Activated T-cell treated with anti-CD3 and anti-CD28 coated beads, Interleukin-2, amount 50 U/mL, for 1 hour (primary cell): ENCODE data around the gene BPIFB2.
"Not testable (repeated sequence)": the region's sequence is repeated elsewhere in the genome, so short reads cannot be mapped to it uniquely, and the experiment has no call there.

Source experiments
- DNase-seq: peaks from one replicate; pipeline ENCODE4 v3.0.0-alpha.2; 2020

BPIFB2 gene, protein sequence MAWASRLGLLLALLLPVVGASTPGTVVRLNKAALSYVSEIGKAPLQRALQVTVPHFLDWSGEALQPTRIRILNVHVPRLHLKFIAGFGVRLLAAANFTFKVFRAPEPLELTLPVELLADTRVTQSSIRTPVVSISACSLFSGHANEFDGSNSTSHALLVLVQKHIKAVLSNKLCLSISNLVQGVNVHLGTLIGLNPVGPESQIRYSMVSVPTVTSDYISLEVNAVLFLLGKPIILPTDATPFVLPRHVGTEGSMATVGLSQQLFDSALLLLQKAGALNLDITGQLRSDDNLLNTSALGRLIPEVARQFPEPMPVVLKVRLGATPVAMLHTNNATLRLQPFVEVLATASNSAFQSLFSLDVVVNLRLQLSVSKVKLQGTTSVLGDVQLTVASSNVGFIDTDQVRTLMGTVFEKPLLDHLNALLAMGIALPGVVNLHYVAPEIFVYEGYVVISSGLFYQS

DNA sequence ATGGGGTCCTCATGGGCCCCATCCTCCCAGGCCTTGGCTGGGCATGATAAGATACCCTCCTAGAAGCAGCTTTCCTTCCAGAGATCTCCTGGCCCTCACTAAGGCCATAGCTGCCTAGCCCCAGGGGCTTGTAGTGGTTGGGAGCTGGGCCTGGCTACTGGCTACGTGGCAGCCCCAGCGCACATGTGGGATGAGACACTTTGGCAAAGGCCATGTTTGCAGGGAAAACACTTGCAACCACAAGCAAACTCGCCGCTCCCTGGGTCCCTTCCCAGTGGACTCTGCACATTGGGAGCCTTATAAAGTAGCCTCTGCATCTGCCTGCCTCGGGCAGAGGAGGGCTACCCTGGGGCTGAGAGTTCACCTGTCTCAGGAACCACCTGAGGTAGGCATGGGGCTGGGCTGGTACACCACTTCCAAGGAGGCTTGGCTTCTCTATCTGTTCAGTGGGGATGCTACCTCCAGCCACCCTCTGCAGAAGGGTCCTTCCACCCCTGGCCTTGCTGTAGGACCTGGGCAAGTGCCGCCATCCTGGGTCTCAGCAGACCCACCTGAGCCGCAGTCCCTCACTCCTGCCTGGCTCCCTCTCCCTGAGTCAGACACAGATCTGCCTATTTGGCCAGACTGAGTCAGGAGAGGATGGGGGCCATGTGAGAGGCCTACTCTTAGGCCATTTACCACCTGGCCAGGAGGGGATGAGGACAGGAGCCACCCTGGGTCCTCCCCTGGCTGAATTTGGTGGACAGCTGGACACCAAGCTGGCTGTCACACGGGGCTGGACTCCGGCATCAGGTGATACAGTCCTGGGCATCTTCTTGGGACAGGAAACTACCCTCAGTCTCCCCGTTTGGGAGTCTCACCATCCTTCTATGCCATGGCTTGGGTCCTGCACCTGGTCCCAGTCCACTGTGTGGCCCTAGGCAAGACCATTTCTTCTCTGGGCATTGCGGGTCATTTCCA, at the start of gene BPIFB2:
Gene BPIFB2, plus strand, starts transcription at position 329 of the 960 bp plus-strand sequence. CDS start 871 bp downstream, outside the sequence.
- no peak for DNase-seq

- DNase-seq: no peak
Measured at GRCh38 chr20:32958574-32958973, 48.9 kb upstream of the BPIFB2 start.

DNA sequence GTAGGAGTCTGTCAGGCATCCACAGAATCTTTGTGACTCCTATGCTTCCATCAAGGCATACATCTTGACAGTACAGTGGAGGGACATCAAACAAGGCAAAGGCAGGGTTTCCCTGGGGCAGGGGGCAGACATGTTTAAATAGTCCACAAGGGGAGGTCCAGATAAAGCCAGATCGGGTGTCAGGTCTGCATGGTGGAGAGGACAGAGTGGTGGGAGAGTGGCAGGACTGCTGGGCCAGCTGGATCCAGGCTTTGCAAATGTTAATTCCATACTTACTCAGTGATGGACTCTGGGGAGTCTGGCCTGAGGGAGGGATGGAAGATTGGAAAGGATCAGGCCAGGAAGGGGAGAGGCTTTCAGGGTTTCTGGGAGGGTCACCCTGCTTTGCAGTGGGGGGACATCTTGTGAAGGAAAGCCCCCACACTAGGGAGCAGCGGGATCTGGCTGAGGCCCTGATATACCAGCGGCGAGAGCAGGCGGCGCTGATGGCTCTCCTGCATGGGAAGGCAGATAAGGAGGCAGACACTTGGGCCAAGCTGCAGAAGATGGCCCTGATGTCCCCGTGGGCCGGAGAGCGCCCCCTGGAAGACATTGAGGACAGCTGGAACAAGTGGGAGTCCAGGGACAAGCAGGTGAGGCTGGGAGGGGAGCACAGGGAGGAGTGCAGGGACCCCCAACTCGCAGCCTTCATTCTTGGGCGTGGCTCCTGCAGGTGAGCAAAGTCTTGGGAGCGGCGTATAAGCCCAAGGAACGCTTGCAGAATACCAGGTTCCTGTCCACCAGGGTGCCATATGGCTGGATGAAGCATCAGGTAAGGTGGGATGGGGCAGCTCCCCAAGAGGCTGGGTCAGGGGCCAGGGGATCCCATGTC, 47.9 kb upstream of the BPIFB2 start:
- DNase-seq: no peak

- no peak for DNase-seq
Measured at GRCh38 chr20:32960222-32960518, 47.3 kb upstream of the BPIFB2 start.

DNA sequence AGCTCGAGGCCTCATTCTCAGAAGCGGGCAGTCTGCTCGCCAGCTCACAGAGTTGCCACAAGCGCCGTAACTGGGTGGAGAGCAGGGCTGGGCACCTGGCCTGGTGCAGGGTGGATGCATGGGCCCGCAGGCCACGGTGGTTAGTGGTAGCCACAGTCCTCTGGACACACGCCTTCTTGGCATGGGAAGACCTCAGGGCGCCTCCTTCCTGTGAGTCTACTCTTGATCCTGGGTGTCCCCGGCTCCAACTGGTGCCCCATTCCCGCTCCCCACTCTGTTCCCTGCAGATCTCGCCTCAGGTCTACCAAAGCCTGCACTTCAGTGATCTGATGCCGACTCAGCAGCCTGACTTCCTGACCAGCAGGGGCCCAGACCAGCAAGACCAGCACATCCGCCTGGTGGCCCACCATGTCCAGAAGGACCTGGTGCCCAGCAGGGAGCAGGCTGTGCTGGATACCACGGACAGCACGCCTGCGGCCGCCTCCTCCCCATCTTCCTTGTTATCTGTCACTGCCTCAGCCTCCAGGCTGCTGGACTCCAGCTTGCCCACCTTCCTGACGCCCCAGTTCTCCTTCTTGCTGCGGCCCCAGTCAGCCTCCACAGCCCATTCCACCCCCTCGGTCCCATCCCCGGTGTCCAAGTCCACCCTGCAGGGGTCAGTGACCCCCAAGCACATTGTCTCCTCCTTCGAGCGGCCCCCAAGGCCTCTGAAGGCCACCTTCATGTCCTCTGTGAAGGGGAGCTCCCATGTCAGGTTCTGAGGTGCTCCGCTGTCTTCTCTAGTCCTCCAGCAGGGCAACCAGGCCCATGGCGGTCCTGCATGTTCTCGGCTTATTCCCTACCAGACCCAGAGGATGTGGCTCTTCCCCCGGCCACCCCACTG, 46.4 kb upstream of the BPIFB2 start:
- DNase-seq: no peak

GRCh38 chr20:32962053-32962452, 45.5 kb upstream of the BPIFB2 start:
- DNase-seq: no peak

- not testable (repeated sequence) for DNase-seq
Measured at GRCh38 chr20:32962646-32963045, 44.9 kb upstream of the BPIFB2 start.

GRCh38 chr20:32963176-32963575, 44.3 kb upstream of the BPIFB2 start:
- DNase-seq: no peak

DNA sequence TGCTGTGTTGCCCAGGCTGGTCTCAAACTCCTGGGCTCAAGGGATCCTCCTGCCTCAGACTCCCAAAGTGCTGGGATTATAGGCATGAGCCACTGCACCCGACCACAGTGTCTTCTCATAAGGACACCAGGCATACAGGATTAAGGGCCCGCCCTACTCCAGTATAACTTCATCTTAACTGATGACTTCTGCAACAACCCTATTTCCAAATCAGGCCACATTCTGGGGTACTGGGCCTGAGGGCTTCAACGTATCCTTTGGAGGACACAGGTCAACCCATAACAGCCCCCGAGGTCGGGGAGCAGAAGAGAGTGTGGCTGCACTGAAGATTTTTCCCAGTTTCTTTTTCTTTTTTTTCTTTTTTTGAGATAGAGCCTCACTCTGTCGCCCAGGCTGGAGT, 42.9 kb upstream of the BPIFB2 start:
- no peak for DNase-seq

DNA sequence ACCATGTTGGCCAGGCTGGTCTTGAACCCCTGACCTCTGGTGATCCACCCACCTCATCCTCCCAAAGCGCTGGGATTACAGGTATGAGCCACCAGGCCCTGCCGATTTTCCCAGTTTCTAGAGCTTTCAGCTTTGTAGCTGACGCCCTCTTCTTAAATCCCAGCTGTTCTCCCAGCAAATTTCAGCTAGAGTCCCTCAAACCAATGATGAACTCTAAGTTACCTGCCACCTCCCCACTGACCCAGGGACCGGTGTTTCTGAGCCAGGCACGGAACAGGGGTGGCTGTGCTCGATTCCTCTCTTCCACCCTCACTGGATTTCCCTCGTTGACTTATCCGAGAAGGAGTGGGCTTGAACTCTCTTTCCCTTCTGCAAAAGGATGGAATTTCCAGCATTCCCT, 42.4 kb upstream of the BPIFB2 start:
- DNase-seq: no peak

GRCh38 chr20:32965581-32966373, 41.7 kb upstream of the BPIFB2 start:
- DNase-seq: peak; percentile 51

- DNase-seq: peak; percentile 20
Measured at GRCh38 chr20:32966382-32966781, 41.1 kb upstream of the BPIFB2 start.

DNA sequence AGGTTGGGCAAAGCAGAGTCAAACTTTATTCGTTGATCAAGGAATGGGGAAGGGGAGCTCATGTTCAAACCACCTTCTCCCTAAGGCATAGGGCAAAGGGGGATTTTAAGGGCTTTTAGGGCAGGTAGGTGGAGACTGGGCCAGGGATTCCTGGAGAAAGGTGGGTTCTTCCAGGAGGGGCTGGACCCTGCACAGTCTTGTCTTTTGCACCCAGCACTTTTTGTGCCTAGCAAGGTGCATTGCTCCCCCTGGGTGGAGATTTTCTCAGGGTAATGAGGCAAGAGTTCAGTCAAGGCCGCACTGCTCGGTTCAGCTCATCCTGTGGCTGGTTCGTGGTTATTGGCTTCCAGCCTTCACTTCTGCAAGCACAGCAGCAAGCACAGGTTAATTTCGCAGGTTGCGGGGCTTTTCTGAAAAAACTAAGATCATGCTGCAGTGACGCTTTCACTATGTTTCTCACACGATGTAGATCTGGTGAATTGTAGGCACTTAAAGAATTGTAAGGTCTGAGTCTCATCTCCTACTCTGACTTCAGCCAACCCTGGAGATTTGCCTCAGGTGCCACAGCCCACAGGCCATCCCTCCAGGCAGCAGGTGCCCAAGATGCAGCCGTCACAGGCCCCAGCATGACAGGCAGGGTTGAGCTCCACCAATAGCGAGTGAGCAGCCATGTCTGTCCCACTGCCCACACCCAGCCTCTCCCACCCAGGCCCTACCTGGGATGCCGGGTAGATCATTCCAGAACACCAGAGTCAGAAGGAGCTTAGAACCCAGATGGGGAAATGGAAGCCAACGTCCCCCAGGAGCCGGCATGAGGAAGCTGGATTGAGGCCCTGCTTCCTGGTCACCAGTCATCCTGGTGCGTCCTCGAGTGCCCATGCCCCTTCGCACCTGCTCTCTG, 40.4 kb upstream of the BPIFB2 start:
- peak; percentile 54 for DNase-seq

GRCh38 chr20:32967961-32968457, 39.5 kb upstream of the BPIFB2 start:
- DNase-seq: peak; percentile 68

DNA sequence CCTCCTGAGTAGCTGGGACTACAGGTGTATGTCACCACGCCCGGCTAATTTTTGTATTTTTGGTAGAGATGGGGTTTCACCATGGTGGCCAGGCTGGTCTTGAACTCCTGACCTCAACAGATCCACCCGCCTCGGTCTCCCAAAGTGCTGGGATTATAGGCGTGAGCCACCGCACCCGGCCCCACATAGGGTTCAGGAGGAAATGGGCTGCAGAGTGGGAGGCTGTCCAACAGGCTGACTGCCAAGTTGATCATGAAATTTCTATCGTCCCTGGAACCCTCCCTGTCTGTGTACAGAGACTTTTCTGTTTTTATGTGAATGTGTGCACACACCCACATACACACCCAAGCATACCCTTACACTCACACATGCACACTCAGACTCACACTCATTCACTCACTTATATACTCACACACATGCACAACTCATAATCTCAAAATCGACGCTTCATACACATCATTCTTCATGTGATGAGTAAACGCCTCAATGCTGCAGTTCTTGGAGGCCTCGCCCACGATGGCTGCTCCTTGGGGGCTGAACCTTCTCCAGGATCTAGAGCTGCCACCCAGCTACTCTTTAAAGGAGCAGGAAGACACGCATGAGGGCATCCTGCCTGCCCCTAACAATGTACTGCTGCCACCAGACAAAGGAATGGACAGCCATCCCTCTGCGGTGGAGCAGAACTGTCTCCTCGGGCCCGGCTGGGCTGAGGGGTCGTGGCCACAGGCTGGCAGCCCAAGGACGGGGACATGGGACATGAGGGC, 38.8 kb upstream of the BPIFB2 start:
- peak; percentile 40 for DNase-seq

DNA sequence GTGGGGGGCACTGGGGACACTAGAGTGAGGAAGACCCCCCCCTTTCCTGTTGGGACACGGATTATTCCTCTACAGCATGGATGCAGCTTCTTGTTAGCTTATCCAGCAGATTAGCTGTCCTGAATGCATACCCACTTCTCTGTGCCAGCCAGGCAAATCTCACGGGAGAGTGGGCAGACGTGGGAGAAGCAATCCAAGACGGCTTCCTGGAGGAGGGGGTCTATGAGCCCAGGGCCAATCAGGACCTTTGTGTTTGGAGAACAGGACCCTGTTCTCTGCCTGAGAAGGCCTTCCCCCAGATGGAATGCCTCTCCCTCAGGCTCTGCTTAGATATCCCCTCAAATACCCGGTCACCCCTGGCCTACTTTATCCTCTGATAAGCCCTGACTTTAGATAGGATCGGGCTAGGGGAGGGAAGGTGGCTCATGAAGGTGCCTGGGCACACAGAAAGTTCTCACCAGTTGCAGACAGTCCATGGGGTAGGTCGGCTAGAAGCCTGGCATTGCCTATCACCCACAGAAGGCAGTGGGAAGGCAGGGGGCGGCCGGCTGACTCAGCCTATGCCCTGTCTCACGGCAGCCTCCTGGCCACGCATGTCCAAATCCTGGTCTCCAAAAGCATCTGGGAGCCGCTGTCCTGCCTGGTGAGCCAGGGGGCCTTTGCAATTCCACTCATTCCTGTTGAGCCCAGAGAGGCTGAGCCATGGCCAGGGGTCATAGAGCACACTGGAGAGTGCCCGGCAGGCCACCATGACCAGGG, 38.0 kb upstream of the BPIFB2 start:
- peak; percentile 22 for DNase-seq

DNA sequence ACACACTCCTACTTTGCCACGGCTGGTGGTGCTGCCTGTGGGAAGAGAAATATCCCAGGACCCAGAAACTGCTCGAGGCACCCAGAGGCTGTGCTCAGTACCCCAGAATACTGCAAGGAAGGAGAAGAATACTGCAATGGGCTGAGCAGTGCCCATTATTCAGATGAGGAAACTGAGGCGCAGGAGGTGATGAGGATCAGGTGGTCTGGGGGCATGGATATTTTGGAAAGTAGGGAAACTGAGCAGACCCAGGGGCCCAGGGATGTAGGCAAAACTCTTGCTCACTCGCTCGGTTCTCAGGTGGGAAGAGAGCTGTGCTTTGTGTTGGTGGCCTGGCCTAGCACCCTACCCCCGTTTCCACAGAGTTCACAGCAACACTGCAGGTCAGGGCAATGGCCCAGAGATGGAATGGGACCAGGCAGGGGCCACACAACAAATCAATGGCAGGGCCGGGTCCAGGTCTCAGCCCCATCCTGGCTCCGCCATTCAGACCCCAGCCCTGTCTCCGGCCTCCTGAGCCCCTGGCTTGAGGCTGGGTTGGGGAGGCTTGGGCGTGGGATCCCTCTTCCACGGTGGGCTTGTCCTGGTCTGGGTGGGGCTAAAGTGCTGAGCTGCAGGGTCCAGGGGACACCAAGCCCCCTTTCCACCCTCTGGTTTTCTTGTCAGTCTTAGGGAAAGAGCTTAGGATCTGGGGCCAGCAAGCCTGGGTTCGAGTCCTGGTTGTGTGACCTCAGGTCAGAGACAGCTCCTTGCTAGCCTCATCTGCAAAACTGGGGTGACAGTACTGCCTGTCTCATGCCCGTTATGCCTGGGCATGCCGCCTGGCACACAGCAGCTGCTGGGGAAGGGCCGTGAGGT, 37.2 kb upstream of the BPIFB2 start:
- DNase-seq: peak; percentile 11
